ENCODE measurements around the gene DDIAS.
"Not testable (repeated sequence)": the region's sequence is repeated elsewhere in the genome, so short reads cannot be mapped to it uniquely, and the experiment has no call there.

Gene DDIAS, protein sequence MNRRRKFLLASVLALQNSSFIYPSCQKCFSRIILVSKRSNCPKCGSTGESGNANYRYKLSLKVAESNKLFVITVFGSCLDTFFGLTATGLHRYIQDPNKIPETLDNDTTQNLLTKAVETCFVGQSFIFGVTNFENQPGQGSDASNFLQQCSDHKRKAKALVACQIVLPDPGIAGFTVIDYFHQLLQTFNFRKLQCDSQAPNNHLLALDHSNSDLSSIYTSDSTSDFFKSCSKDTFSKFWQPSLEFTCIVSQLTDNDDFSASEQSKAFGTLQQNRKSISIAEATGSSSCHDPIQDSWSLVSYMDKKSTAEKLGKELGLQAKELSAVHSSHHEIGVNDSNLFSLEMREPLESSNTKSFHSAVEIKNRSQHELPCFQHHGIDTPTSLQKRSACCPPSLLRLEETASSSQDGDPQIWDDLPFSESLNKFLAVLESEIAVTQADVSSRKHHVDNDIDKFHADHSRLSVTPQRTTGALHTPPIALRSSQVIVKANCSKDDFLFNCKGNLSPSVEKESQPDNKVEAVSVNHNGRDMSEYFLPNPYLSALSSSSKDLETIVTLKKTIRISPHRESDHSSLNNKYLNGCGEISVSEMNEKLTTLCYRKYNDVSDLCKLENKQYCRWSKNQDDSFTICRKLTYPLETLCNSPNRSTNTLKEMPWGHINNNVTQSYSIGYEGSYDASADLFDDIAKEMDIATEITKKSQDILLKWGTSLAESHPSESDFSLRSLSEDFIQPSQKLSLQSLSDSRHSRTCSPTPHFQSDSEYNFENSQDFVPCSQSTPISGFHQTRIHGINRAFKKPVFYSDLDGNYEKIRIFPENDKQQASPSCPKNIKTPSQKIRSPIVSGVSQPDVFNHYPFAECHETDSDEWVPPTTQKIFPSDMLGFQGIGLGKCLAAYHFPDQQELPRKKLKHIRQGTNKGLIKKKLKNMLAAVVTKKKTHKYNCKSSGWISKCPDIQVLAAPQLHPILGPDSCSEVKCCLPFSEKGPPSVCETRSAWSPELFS

DNA sequence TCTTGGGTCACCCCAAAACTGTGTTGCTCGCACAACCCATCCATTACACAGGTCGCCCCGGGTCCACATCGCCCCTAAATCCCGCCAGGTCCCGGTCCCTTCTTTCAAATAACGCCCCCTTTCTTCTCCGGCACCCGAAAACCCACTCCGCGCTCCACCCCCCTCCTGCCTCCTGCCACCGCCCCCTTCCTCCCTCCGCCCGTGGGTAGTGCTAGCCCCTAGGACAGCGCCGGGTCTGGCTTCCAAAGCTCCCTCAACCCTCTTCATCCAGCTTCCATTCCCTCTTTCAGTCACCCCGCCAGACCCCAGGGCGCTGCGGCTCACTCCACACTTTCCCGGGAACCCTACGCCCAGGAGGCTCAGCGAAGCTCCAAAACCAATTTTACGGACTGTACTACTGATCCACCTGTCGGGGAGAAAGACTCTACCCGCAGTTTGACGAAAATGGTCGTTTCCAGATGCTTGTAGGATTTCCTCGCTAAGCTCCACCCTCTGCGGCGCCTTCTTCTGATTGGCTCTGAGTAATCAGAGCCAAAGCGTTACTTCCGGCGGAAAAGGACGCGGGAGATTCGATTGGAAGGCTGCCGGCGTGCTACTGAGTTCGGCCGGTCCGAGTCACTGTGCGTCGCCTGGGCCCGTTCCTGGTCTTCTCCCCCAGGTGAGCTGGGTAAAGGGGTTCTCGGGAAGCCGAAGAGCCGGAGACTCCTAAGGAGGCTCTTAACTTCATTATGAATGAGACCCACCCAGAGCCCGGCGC is at the start of gene DDIAS:
Gene DDIAS (plus strand): TSS at position 572 of the 757 bp plus-strand sequence. CDS start 13,003 bp downstream, outside the sequence.
- DNase-seq, result peak; percentile 97

DNA sequence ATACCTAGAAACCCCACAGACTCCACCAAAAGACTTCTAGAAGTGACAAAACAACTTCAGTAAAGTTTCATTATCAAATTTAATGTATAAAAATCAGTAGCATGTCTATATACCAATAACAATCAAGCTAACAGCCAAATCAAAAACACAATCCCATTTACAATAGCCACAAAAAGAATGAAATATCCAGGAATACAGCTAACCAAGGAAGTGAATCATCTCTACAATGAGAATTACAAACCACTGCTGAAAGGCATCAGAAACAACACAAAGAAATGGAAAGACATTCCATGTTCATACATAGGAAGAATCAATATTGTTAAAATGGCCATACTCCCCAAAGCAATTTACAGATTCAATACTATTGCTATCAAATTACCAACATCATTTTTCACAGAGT is 47.3 kb upstream of the DDIAS start:
- no peak for DNase-seq

DNA sequence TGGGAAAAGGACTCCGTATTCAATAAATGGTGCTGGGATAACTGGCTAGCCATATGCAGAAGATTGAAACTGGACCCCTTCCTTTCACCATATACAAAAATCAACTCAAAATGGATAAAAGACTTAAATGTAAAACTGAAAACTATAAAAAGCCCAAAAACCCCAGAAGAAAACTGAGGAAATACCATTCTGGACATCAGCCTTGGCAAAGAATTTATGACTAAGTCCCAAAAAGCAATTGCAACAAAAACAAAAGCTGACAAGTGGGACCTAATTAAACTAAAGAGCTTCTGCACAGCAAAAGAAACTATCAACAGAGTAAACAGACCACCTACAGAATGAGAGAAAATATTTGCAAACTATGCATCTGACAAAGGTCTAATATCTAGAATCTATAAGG is 46.6 kb upstream of the DDIAS start:
- DNase-seq, result not testable (repeated sequence)

DNA sequence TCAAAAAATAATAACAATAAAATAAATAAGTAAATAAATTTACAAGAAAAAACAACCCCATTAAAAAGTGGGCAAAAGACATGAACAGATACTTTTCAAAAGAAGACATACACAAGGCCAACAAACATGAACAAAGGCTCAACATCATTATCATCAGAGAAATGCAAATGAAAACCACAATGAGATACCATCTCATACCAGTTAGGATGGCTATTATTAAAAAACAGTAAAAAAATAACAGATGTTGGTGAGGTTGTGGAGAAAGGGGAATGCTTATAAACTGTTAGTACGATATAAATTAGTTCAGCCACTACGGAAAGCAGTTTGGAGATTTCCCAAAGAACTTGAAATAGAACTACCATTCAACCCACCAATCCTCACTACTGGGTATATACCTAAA is 45.9 kb upstream of the DDIAS start:
- no peak for DNase-seq

DNA sequence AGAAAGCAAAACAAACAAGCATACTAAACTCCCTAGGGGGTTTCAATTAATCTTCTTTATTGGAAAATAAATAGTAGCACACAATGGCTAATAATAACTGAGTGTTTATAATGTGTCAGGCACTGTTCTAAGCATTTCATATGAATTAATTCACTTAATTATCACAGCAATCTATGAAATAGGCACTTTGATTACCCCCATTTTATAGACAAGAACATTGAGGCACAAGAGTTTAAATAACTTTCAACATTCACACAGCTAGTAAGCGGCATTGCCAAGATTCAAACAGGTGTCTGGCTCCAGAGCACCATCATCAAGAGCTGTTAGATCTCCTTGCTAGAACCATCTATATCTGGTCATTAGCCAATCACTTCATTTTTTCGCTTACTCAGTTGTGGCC is 44.4 kb upstream of the DDIAS start:
- no peak for DNase-seq

DNA sequence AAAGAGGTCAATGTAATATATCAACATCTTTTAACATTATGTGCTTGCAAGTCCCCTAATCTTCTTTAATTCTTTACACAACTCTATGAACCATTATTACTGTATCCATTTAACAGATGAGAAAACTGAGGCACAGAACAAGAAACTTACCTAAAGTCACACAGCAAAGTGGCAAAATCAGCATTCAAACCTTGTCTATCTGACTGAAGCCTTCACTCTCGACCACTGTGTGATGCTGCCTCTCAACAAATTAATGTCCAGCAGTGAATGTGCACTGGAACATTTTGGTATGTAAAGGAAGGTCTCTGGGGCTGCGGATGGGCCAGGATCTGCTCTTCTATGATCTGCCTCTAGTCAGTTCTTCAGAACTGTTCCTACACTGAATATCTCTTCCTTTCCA is 43.4 kb upstream of the DDIAS start:
- DNase-seq, result no peak

DNA sequence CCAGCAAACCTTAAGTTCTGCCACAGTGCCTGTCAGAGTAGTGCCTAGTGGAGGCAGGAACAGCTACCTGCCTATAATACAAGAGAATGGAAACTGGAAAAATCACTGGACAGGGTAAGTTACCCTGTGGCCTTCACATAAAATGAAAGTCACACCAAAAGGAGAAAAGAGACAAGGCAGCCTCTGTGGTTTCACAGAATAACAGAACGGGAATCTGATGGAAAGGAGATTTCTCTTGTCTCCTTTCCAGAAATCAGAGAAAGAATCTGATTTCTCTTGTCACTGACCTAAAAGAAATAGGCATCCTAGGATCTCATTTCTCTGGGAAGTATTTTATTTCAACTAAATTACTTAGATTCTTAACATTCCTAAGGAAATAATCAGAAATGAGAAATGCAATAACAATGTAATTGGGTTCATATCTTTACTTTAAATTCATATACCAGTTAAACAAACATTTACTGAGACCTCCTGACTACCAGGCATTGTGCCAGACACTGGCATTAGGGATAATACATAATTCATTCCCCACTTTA is 42.9 kb upstream of the DDIAS start:
- DNase-seq, result no peak

DNA sequence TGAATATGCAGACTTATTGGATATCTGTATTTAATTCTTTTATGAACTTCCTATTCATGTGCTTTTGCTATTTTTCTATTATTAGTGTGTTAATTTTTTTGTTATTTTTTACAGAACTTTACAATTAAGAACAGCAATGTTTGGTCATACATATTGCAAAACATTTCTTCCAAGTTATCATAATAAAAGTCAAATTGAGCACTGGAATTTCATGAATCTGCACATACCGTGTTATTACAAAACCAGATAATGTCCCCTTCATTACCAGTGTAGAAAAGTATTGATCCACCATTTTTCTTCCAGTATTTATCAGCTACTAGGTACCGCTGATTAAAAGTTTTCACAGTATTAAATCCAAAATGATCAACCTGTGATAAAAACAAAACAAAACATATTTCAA is 41.8 kb upstream of the DDIAS start:
- no peak for DNase-seq

DNA sequence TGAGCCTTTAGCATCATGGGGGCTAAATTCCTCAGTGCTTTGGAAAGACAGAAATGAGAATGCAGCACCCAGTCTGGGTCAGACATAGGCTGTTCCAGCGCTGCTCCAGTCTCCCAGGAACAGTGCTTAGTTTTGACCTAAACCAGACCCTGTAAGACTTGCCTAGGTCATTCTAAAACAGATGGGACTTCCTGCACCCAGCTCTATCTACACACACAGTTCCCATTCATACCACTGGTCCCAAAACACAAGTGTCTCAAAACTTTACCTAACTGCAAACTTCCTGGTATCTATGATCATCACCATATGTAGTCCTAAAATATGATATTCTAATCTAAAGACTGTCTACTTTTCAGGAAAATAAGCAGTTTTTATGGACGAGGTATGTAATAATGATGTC is 39.2 kb upstream of the DDIAS start:
- no peak for DNase-seq

DNA sequence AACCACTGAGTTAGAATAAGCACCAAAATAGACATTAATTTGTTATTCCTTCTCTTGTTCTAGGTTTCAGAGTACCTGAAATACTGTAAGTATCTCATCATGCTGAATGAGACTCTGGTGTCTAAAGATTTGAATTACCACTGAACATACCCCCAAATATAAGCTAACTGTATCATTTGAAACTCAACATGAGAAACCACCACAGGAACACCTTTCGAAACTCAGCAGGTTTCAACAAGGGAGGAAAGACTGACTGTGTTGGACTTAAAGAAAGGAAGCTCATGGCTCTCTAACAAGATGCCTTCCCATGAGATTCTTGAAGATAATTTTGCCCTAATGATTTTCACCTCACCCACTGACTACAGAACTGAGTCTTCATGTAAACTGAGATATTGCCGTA is 38.3 kb upstream of the DDIAS start:
- DNase-seq, result no peak

DNA sequence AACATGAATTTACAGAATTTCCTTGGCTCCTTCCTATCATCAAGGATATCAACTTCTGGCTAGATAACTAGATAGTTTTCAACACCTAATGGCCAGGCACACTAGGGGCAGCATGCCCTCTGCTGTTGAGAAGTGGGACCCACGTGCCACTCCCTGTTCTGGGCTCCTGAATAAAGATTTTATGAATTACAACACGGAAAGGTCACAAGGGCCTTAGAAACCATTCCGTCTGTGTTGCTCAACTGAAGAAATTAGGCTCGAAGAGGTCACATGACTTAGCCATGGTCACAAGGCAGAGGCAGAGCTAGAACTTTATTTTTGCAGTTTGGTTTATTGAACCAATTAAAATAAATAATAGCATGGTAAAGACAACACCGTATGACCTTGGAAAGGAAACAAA is 37.3 kb upstream of the DDIAS start:
- DNase-seq, result peak; percentile 8

DNA sequence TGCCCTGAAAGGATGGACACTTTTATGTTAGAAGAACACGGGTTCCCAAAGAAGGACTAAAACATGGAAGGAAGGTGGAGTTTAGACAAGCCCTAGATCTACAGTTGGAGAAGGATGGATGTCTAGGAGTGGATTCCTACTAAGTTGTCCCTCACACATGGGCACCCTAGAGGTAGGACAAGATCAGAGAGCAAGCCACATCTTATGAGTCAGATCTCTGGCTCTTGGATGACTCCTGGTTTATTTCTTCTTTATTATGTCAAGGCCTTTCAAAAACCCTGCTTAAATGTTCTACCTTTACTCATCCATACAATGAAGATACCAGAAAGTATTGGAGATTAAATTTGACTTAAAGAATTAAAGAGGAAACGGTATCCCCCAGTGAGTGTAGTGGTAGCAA is 35.7 kb upstream of the DDIAS start:
- DNase-seq, result no peak

DNA sequence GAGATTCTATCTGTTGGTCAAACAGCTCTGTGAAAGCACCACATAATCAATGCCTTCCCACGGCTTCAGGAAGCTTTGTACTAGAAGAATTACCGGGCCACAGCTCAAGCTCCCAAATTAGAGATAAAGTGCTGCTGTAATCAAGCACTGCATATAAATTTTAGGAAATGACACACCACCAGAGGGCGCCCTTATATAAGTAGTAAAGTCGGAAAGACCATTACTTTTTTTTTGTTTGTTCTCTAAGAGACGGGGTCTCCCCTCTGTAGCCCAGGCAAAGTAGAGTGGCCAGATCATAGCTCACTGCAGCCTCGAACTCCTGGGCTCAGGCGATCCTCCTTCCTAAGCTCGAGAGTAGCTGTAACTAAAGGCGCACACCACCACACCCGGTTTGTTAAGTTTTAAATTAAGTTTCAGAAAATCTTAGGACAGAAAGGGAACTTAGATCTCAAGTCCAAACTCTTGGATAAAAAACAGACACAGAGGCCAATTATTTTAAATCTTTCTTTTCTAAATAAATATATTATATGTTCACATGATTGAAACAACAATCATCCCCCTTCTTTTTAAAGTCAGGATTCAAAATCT is 33.9 kb upstream of the DDIAS start:
- peak; percentile 78 for DNase-seq

DNA sequence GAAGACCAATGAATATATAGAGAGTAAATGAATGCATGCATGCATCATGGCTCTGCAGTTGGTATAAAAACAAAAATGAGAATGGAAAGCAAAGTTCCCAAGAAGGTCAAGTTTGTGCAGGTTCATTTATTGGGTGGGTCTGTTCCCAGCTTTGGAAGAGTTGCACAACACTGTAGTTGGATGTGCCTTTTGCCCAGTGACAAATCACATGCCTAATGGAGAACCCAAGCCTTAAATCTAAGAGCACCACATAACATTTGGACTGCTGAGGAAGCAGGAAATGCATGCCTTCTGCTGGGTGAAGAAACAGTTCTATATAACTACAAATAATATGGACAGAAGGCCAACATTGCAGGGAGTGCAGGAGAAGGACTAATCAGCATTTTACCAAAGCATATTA is 31.9 kb upstream of the DDIAS start:
- DNase-seq, result no peak

DNA sequence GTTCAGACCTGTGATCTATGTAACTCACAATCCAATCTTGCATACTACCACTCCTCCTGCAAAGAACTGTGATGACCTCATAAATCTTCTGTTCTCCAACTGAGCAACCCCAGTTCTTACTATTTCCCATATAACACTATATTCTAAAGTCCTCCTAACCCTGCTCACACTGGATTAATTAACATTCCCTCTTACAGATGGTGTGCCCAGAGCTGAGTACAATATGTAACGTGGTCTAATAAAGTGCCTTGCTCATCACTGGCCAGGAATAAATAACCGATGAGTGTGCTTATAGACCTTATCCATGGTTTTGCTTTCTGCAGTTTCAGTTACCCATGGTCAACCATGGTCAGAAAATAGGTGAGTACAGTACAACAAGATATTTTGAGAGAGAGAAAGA is 29.9 kb upstream of the DDIAS start:
- DNase-seq, result no peak

DNA sequence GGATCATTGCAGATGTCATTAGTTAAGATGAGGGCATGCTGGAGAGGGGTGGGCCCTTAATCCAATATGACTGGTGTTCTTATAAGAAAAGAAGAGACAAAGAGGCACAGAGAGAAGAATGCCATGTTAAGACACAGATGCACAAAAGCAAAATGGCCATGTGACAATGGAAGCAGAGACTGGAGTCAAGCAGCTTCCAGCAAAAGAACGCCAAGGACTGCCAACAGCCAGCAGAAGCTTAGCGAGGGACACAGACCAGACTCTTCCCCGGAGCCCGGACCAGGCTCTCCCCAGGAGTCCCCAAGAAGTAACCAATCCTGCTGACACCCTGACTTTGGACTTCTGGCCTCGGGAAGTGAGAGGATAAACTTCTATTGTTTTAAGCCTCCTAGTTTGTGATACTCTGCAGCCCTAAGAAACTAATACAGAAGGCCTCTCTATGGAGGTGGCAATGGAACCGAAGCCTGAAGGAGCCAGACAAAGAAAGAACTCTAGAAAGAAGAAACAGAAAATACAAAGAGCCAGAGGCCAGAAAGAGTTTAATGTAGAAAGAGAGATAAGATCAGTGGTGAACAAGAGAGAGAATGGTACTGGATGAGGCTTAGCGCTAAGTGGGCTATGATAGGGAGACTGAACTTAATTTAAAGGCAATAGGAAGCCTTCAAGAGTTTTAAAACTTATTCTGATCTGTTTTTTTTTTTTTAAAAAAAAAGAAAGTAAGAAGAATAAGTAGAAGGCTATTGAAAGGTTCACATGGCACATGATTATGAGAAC is 29.0 kb upstream of the DDIAS start:
- no peak for DNase-seq

DNA sequence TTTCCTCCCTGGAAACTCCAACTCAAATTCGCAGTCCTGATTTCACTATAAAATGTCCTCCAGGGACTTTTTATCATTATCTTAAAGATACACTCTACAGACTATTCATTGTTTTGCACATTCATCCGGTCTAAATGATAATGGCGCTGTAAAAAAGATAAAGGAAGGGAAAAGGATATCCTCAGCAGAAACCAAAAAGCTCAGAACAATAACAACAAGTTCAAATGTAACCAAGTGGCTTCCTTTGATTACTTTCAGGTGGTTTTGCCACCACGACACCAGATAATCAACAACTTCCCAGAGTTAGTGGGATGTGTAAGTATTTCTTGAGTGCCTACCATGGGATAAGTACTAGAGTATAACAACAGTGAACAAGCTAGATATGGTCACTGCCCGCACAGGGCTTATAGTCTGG is 27.6 kb upstream of the DDIAS start:
- no peak for DNase-seq

DNA sequence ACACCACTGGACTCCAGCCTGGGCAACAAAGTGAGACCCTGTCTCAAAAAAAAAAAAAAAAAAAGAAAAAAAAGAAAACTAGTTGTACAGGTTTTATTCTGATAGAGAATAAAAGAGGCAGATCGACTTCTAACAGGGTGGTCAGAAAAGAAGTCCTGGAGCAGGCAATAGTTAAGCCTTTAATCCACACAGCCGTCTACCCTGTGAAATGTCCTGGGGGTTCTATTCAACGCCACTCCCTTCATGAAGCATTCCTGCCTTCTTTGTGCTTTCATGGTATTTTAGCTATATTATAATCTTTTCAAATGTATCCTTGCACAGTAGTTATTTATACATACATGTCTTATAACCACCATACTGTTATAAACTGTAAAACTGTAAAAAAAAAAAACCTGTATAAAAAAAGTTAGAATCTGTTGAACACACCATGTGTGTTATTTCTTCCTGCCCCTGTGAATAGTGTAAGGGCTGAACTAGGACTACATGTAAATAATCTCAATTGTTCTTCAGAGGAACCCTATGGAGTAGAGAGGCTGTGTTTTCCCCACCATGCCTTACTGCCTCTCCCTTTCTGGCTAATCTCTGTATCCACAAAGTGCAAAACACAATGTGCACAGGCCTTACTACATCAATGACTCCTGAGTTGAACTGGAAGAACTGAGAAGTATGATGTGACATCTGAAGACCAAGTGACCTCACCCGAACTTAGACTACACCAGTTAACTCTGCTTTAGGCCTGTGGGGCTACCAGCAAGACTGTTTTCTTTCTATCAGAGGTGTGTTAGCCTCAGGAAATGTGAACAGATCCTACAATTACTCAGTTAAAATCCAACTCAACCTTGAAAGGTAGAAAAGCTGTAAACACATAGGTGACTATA is 26.7 kb upstream of the DDIAS start:
- DNase-seq, result no peak

DNA sequence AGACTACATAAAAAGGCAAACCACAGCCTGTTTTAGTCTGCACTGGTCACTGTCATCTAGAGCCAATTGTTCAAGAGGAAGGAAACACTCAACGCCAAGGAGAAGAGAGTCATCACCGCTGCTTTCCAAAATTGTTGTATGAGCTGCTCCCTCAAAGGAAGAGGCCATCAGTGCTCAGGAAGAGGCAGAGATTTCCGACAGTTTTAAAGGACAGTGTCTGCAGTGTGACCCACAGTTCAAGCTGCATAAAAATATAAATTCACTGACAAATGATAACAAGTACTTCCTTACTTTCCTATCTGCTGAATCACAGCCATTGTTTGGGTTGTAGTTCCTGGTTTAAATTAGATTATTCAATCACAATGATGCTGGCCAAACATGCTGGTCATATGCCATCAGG is 17.7 kb upstream of the DDIAS start:
- no peak for DNase-seq

Measured in activated CD4-positive, alpha-beta T cell treated with anti-CD3 and anti-CD28 coated beads, Interleukin-2, amount 50 U/mL, for 16 hours (primary cell).